HG03565 (cell line): ENCODE measurements around the gene OSBPL10.

Experiments used
- ATAC-seq: cut with Tn5 transposase; IDR thresholded peaks from one replicate; pipeline ENCODE4 v1.9.1; 2021; ENCODE audit warnings: mild to moderate bottlenecking, moderate library complexity; ENCODE audit not compliant: unreplicated experiment

OSBPL10 gene

DNA sequence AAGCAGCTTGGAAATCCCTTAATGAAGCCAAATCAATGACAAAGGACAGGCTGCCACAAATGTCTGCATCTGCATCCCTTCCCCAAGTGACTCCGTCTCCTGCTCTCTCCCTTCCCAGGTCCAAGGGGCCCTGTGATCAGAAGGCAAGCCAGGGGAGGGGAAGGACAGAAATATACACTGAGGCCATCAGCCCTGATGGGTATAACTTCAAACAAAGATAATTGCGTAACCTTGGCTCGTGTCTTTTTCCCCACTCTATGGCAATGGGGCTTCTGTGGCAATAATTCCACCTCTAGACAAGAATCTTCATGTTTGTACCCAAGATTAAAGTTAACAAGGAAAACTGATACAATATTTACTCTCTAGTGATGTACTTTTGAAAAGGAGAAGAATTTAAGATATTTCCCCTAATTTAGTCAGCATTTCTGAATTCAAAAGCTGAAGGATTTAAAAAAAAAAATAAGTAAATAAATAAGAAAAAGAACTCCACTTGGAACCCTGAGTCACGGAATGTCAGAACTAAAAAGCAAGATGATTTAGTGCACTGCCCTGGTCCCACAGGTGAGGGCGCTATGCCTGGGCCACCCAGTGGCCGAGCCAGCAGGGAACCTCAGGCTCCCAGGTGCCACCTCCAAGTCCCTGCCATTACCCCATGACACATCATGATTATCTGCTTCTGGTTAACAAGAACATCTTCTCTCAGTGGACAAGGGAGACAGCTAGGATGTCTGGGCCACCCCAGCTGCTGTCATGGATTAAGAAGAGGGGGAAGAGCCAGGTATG lies 293.9 kb downstream of the OSBPL10 start:
- no peak for ATAC-seq

DNA sequence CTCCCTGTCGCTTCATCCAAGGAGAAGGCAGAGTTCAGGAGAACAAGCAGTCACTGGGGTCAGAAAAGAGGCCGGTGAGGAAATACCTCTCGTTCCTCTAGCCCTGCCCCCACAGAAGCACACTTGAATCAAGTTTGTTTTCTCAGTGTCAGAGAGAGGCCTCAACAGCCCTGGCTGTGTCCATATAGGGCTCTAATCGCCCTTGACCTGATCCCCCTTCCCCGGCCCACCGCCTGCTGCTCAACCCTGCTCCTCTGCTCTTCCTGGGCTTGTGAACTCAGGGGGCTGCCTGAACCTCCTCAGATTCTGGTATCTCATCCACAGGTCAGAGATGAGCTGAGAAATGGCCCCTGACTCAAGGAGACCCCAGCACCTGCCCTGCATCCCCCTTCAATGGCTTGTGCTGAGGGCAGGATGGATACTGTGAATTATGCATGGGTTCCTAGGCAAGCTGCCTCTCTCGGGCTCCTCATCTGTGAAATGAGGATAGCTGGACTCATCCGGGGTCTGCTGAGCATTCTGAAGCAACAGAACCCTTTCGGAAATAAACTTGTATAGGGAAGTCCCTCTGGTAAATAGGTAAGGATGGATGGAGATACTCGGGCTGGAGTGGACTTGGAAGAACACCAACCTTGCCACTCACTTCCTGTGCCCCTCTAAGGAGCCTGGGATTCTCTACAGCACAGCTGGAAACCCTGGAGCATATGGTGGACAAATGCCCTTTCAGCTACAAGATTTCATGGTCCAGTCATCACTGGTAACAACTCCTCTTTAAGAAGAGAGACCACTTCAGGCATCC lies 300.8 kb downstream of the OSBPL10 start:
- no peak for ATAC-seq

DNA sequence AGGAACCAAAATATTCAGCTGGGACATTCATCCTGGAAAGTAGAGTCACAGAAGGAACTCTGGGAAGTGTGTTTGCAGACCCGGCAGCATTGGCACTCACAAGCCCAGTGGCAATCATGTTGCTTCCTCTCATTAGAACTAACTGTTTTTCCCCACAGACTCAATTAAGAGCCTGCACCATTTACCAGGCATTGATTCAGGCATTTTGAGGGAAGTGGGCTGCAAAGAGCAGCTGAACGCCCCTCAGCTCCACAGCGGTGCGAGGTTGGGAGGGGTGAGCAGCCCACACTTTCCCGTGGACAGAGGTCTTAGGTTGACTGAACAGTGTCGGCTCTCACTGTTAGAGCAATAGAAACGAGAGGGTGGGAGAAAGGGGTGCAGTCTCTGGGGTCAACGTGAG lies 304.5 kb downstream of the OSBPL10 start:
- ATAC-seq, result no peak

DNA sequence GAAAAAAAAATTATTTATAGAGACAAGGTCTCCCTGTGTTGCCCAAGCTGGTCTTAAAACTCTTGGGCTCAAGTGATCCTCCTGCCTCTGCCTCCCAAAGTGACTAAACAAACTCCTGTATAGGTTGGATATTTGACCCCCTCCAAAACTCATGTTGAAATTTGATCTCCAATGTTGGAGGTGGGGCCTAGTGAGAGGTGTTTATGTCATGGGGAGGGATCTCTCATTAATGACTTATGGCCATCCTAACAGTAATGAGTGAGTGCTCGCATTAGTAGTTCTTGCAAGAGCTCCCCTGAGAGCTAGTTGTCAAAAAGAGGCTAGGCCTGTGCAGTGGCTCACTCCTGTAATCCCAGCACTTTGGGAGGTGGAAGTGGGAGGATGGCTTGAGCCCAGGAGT lies 307.1 kb downstream of the OSBPL10 start:
- no peak for ATAC-seq

DNA sequence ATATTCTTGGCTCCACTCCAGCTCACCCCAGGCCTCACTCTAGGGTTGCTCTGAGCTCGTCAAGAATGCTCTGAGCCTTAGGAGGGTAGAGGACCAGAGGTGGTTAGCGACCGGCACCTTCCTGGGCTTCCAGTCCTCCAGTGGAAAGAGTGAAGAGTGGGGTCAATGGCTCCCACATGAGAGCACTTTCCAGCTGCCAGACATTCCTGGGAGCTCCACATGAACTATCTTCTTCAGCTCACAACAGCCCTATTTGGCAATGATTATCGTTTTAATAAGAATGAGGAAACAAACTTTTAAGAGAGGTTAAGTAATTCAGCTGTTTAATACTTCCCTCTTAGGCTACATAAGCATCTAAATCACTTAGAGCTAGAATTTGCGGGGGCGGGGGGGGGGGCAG lies 309.1 kb downstream of the OSBPL10 start:
- no peak for ATAC-seq

DNA sequence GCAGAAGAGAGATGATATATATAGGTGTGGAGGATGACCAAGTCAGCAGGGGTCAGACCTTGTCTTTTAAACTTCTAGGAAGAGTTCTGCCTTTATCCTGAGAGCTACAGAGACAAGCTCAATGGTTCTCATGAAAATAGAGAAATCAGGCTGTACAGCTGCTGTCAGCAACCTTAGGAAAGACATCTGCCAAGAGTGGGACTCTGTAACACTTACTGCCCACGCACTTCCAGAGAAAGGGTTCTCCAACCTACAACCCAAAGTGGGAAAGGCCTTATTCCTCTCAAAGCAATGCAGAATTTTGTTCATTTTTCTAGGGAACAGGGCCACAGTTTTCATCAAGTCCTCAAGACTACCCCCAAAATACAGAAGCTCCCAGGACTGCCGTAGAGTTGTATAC lies 309.6 kb downstream of the OSBPL10 start:
- ATAC-seq, result no peak

DNA sequence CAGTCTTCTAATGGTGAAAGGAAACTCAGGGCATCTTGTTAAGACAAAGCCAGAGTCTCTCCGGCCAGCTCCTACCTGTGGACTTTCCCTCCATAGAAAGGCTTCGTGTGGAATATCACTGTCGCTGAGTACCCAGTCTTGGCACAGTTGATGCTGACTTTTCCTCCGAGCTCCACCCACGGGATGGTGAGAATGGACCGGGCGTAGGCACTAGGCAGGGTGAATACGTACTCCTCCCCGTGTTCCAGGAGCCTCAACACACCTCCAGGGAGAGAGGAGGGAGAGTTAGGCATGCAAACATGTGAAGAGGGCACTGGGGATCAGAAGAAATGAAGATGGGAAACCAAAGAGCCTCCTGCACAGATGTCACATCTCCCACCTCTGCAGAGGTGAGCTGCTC lies 310.3 kb downstream of the OSBPL10 start:
- no peak for ATAC-seq

DNA sequence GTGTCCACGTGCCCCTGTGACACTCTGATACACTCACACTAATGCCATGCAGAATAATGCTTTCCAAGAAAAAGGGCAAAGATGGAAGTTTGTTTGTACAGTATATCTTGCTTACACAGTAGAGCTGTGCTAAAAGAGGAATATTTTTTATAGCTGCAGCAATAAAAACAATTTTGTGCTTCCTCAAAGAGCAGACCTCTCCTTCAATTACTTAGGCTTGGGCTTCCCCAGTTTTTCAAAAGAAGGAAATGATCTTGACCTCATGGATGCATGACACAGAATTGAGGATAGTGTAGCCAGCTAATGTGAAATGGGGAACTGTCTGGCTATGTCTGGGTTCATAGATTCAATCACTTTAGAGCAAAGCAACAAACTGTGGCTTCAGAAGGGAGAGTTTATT lies 310.9 kb downstream of the OSBPL10 start:
- ATAC-seq, result no peak

DNA sequence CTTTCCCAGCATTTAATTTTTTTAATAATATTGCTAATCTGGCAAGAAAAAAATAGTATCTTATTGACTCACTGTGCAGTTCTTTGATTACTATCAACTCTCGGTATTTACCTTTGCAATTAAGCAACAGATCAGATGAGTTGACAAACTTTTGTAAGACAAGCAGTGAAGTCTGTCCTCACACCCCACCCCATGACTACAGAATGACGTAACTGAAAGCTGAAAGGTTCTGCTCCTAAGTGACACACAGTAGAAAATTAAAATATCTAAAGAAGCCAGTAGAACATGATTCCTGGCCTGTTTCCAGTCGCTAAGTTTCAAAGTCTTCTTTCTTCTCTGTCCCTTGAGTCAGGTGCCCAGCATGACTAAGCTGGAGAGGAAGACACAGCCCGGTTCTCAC lies 312.8 kb downstream of the OSBPL10 start:
- no peak for ATAC-seq

DNA sequence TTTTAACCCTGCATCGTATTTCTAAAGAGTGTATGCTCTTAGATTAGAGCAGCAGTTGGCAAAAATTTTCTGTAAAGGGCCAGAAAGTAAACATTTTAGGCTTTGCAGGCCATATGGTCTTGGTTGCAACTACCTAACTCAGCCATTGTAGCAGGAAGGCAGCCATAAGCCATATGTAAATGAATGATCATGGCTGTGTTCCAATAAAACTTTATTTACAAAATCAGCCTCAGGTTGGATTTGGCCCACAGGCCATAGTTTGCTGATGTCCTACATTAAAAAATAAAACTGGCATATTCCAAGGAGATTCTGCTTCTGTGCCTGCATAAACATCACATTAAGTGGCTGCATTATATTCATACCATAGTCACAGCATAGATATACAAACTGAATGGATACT lies 313.5 kb downstream of the OSBPL10 start:
- ATAC-seq, result no peak

DNA sequence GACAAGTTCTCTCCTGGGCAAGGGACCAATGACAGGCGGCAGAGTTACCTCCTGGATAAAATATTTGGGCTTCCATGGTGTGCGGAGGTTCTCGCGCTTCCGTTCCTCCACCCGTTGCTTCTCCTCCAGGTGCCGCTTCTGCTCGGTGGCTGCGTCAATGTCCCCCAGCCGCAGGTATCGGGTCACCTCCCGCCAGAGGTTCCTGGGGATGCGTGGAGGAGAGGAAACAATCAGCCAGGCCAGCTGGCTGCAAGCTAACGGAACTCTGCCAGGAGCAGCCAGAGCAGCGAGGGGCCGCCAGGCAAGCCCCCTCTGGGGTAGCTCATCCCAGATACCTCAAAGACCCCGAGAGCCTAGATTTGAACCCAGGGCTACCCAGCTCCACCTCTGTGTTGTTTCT lies 317.0 kb downstream of the OSBPL10 start:
- ATAC-seq, result no peak

DNA sequence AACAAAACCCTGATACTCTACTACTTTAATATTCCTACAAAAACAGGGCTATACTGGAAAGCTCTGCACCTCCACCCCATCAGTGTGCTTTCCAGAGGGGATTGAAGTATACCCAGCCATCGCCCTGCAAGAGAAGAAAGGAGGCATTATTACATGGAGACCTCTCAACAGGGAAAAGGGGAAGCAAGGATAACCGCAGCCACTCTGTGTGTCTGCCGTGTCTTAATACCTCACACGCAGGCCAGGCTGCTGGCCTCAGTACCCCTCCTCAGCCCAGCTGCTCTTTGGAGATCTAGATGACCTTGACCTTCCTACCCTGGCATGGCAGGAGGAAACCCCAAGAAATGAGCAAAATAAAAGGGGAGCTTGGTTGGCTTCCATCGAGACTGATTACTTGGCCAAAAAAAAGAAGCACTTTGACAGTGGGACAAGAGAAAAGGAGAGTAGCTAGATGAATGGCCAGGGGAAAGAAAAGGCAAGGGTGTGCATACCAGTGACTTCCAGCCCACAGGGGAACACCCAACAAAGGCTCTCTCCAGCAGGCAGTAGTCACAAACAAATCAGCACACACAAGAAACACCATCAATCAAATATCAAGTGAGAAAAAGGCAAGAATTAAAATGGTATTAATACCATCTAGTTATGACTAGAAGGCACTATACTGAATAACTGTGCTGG lies 318.9 kb downstream of the OSBPL10 start:
- no peak for ATAC-seq

DNA sequence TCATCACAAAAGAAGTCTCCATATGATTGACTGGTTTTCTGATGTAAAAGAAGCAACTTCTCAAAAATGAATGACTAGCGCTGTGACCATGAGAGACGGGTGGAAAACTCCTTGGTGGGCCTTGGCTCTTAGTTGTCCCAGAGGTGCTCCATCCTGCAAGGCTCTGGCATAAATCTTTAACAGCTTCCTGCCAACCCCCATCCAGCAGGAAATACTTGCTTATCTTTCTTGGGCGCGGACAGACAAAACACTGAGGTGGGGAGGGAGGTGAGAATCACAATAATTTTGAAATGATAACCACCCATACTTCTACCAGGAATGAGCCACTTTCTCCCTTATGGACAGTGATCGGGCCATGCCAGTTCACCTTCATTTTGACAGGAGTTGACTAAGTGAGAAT lies 319.8 kb downstream of the OSBPL10 start:
- ATAC-seq, result no peak

DNA sequence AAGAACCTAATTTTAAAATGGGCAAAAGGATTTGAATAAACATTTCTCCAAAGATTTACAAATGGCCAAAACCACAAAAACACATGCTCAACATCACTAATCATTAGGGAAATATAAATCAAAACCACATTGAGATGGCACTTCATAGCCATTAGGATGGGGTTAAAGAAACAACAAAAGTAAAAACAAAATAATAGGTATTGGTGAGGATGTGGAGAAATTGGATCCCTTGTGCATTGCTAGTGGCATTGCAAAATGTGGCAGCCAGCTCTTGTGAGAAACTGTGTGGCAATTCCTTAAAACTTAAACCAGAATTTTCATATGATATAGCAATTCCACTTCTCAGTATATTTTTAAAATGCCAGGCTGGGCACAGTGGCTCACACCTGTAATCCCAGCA lies 321.8 kb downstream of the OSBPL10 start:
- ATAC-seq, result no peak

DNA sequence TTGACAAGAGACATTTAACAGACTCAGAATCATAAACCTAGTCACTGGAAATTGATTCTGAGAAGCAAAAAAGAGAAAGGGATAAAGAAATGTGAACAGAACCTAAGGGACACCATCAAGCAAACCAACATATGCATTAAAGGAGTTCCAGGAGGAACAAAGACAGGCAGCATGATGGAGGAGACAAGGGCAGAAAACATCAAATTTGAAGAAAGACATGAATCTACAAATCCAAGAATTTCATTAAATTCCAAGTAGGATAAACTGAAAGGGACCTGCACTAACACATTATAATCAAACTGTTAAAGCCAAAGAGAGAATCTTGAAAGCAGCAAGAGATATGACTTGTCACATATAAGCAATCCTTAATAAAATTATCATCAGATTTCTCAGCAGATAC lies 326.1 kb downstream of the OSBPL10 start:
- ATAC-seq, result no peak

DNA sequence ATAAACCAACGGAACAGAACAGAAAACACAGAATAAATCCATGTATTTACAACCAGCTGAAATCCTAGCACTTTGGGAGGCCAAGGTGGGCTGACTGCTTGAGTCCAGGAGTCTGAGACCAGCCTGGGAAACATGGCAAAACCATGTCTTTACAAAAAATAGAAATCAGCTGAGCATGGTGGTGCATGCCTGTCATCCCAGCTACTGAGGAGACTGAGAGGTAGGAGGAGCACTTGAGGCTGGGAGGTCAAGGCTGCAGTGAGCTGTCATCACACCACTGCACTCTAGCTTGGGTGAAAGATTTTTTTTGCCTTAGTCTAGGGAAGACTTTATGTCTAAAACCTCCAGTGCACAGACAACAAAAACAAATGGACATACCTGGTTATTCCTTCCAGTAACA lies 327.6 kb downstream of the OSBPL10 start:
- no peak for ATAC-seq

DNA sequence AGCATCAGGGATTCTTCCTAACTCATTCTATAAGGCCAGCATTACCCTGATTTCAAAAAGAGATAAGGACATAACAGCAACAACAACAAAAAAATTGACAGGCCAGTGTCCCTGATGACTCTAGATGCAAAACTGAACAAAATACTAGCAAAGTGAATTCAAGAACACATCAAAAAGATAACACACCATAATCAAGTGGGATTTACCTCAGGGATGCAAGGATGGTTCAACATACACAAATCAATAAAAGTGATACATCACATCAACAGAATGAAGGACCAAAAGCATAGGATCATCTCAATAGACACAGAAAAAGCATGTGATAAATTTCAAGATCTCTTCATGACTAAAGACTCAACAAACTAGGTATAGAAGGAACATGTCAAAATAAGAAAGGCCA lies 328.8 kb downstream of the OSBPL10 start:
- no peak for ATAC-seq

DNA sequence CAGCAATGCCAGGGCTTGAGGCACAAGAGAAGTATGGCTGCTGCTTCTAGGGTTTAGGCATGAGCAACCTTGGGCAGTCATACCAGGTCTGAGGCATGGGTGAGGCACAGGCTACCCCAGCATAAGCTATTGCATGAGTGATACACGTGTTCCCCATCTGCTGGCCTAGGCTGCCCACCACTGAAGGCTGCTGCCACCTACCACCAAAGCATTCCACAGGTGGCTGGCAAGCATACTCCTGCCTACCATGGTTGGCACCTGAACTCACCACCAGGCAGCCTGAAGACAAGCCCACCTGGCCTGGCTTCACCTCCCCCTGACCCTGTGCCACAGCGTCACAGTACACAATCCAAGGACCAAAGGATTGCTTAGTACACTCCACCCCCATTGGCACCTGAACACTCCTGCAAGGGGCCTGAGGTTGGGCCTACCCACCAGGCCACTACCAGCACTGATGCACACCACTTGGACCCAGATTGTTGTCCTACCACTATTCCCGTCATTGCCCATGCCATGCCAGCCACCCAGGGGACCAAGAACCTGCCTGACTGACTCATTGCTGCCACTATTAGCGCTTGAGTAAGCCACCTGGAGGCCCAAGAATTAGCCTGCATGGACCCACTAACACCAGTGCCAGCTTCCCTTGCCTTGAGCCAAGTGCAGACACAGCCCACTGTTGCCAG lies 332.6 kb downstream of the OSBPL10 start:
- ATAC-seq, result no peak

DNA sequence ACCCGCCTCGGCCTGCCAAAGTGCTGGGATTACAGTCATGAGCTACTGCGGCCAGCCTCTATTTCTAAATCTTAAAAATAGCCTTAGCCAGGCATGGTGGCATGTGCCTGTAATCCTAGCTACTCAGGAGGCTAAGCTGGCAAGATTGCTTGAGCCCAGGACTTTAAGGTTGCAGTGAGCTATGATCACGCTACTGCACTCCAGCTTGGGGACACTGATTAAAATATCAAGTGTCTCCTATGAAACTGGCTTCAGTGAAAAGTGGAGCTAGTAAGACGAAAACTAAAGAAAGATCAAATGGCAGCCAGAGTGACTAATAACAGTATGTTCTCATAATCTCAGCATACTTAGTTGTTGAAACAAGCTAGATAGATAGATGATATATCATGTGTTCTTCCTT lies 335.8 kb downstream of the OSBPL10 start:
- no peak for ATAC-seq

DNA sequence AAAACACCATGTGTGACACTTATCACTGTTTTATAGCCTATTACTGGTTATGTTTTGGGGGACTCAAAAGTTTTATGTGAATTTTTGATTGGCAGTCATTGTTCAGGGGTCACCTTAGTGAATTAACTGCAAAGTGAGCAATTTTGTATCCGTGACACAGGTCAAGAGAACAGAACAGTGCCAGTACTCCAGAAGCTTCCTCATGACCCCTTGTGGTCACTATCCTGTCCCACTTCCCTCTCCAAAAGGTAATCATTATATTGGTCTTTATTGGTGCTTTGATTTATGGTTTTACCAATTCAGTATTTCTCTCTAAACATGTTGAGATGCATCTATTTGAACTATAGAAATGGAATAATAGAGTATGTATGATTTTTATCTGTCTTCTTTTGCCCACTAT lies 341.2 kb downstream of the OSBPL10 start:
- no peak for ATAC-seq

DNA sequence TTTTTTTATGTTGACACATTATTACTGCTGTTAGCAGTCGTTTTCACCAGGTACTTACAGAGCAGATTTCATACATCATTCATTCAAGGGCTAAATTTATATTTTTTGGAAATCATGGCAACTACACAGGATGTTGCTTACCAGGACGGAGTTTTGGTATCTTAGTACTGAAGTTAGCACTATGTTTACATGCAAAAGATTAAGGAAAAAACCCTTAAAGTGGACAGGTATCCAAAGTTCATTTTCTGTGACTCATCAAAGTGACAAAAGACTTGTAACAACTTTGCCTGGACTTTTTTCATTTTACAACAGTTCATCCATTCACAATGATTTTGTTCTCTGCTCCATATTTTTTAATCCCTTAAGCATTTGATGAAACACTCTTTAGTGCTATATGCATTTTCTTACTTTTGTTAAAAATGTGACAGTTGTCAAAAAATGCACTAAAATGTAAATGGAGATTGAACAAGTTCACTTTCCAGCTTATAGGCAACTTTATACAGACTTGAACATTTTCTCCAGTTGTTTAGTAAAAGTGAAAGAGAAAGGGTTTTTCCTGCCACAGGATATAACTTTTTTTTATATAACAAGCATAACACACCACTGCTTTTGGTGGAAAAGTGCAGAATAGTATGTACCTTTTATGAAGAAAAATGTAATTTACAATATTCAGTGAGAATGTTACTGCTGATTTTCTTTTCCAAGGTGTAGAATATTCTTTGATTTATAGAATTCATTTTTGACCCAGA lies 344.2 kb downstream of the OSBPL10 start:
- ATAC-seq, result no peak
